Measurements from ENCODE around the gene TAF8.

- TF ChIP-seq FOXM1 (IDR thresholded peaks at IDR 0.05; ENCODE audit: borderline replicate concordance) (no peak), CTBP1 (IDR thresholded peaks at IDR 0.05; ENCODE audit: borderline replicate concordance) (no peak), PKNOX1 (IDR thresholded peaks at IDR 0.05) (no peak), TARDBP (IDR thresholded peaks at IDR 0.05) (no peak), BHLHE40 (IDR thresholded peaks at IDR 0.05; ENCODE audit: borderline replicate concordance) (no peak), NFRKB (IDR thresholded peaks at IDR 0.05) (no peak), SUZ12 (IDR thresholded peaks at IDR 0.05) (no peak), SP1 (IDR thresholded peaks at IDR 0.05) (no peak), ELF4 (IDR thresholded peaks at IDR 0.05) (no peak), HDGF (IDR thresholded peaks at IDR 0.05; ENCODE audit: borderline replicate concordance) (no peak), ARNT (IDR thresholded peaks at IDR 0.05) (no peak), FOXK2 (IDR thresholded peaks at IDR 0.05) (no peak), FOXA1 (IDR thresholded peaks at IDR 0.05) (no peak)
Measured at GRCh38 chr6:42030585-42031506, 19.5 kb upstream of the TAF8 start.
